K562 (cell line): ENCODE results near the gene MSRB2. TPM values are rescaled to one million over a fixed set of nuclear protein-coding genes. Genes with fewer than 3 reads are reported as not detected.
A peak's percentile ranks its signal among the peaks of the same experiment; 100 is the strongest.

Experiments used
- ATF7 ChIP-seq: fragments of 450-650 bp; IDR thresholded peaks from 2 replicates; pipeline ENCODE4 v1.7.1; 2014; ENCODE audit warnings: mild to moderate bottlenecking, moderate library complexity
- BACH1 ChIP-seq: fragments of 200-800 bp; sonication (Bioruptor generic); IDR thresholded peaks from 2 replicates; pipeline ENCODE4 v1.6.1; 2016; ENCODE audit warnings: missing genetic modification characterization, missing compliant biosample characterization
- C11orf30 ChIP-seq: fragments of 450-650 bp; IDR thresholded peaks from 2 replicates; pipeline ENCODE4 v1.6.1; 2016; ENCODE audit warnings: low read depth, mild to moderate bottlenecking
- CBX3 ChIP-seq, 2 experiments: IDR thresholded peaks; 1 replicate in 1 of 2; 2 replicates in 1 of 2; pipeline ENCODE4 v1.6.1; 2012; ENCODE audit warnings: inconsistent platforms in 2 of 2, low read length in 2 of 2, borderline replicate concordance in 1 of 2, control low read depth in 1 of 2
- CREB1 ChIP-seq, 2 experiments: sonication (generic) in 1 of 2; formaldehyde crosslinking in 1 of 2; IDR thresholded peaks; 2 replicates each; pipeline versions ENCODE4 v1.6.1 to v1.8.0; 2012 to 2022; ENCODE audit warnings: inconsistent platforms in 1 of 2, mild to moderate bottlenecking in 1 of 2, missing genetic modification reagents in 1 of 2, moderate library complexity in 1 of 2
- FOXJ2 ChIP-seq: fragments of 200-800 bp; sonication (Bioruptor generic); IDR thresholded peaks from 2 replicates; pipeline ENCODE4 v1.6.1; 2016; ENCODE audit warnings: missing genetic modification characterization, missing compliant biosample characterization
- ID3 ChIP-seq, 2 experiments: fragments of 250-450 bp in 1 of 2; fragments of 450-650 bp in 1 of 2; sonication (Bioruptor Pico) in 1 of 2; IDR thresholded peaks; 2 replicates each; pipeline versions ENCODE4 v1.6.1 to v1.8.0; 2016 to 2021; ENCODE audit warnings: mild to moderate bottlenecking in 2 of 2, moderate library complexity in 2 of 2, missing compliant biosample characterization in 1 of 2, missing genetic modification characterization in 1 of 2
- JUND ChIP-seq, 2 experiments: IDR thresholded peaks; 2 replicates in 1 of 2; 3 replicates in 1 of 2; pipeline ENCODE4 v1.6.1; 2011; ENCODE audit warnings: borderline replicate concordance in 2 of 2, low read depth in 2 of 2, low read length in 2 of 2, improper control_type of control experiment in 1 of 2, missing biosample characterization in 1 of 2, missing genetic modification characterization in 1 of 2, missing genetic modification reagents in 1 of 2
- MAFF ChIP-seq: IDR thresholded peaks from 2 replicates; pipeline ENCODE4 v1.6.1; 2012; ENCODE audit warnings: low read length, improper control_type of control experiment
- MAFG ChIP-seq: fragments of 450-650 bp; conservative IDR thresholded peaks from 2 replicates; pipeline ENCODE4 v1.6.1; 2016; ENCODE audit warnings: missing genetic modification characterization, missing compliant biosample characterization
- MTF1 ChIP-seq: fragments of 250-450 bp; sonication (Bioruptor Pico); IDR thresholded peaks from 2 replicates; pipeline ENCODE4 v1.9.0; 2021; ENCODE audit warnings: moderate library complexity, mild to moderate bottlenecking, inconsistent platforms, borderline replicate concordance
- RFX1 ChIP-seq: fragments of 450-650 bp; IDR thresholded peaks from 2 replicates; pipeline ENCODE4 v1.6.1; 2016; ENCODE audit warnings: mild to moderate bottlenecking, moderate library complexity
- SMARCA4 ChIP-seq: fragments of 450-650 bp; IDR thresholded peaks from 2 replicates; pipeline ENCODE4 v1.6.1; 2016
- SMARCE1 ChIP-seq: fragments of 450-650 bp; IDR thresholded peaks from 2 replicates; pipeline ENCODE4 v1.7.1; 2016; ENCODE audit warnings: mild to moderate bottlenecking
- SNRNP70 ChIP-seq: fragments of 200-400 bp; formaldehyde crosslinking; optimal IDR thresholded peaks from 2 replicates; pipeline ENCODE3; 2017; ENCODE audit warnings: low read depth, low read length
- SP1 ChIP-seq: sonication (generic); formaldehyde crosslinking; IDR thresholded peaks from 2 replicates; pipeline ENCODE4 v1.8.1; 2022; ENCODE audit warnings: mild to moderate bottlenecking, missing genetic modification reagents
- TBL1XR1 ChIP-seq, 2 experiments: IDR thresholded peaks; 2 replicates each; pipeline ENCODE4 v1.6.1; 2012; ENCODE audit warnings: improper control_type of control experiment in 2 of 2, low read length in 2 of 2, mild to moderate bottlenecking in 1 of 2
- TCF7L2 ChIP-seq: fragments of 150-350 bp; IDR thresholded peaks from 2 replicates; pipeline ENCODE4 v1.6.1; 2016; ENCODE audit warnings: low read depth, mild to moderate bottlenecking, low read length, moderate library complexity
- ZNF263 ChIP-seq: sonication (generic); formaldehyde crosslinking; IDR thresholded peaks from 2 replicates; pipeline ENCODE4 v1.8.0; 2022; ENCODE audit warnings: mild to moderate bottlenecking, missing genetic modification reagents, borderline replicate concordance
- polyA plus RNA-seq, 8 experiments: library from polyadenylated mRNA; depleted of rRNA in 4 of 8; stranded (reverse) in 5 of 8; unstranded in 3 of 8; fragments of >200 nt; fragmentation: Nextera tagmentation in 2 of 8; fragmentation: Illumina TruSeq in 1 of 8; extraction: Ambion mirVana in 2 of 8; extraction: Trizol in 1 of 8; gene quantifications; 2 replicates each; pipeline versions ENCODE4 v1.2.1 to v1.2.3, GENCODE V29; 2011 to 2014; ENCODE audit warnings: inconsistent platforms in 1 of 8, missing spikeins in 1 of 8
- total RNA-seq, 7 experiments: library from RNA; depleted of rRNA in 6 of 7; stranded (reverse); fragments of >200 nt in 6 of 7; fragmentation: Illumina TruSeq in 2 of 7; extraction: Trizol in 2 of 7; gene quantifications; 2 replicates each; pipeline versions ENCODE4 v1.2.1 to v1.2.3, GENCODE V29; 2011 to 2021; ENCODE audit warnings: low replicate concordance in 1 of 7
- TF ChIP-seq, protein P1 (sequence below): fragments of 250-450 bp; sonication (Bioruptor Pico); IDR thresholded peaks from 2 replicates; pipeline ENCODE4 v1.5.0; 2020; ENCODE audit warnings: mild to moderate bottlenecking, borderline replicate concordance
- TF ChIP-seq, protein P2 (sequence below): sonication (generic); formaldehyde crosslinking; IDR thresholded peaks from 2 replicates; pipeline ENCODE4 v1.8.0; 2022; ENCODE audit warnings: mild to moderate bottlenecking, missing genetic modification reagents
- TF ChIP-seq, protein P3 (sequence below): fragments of 150-350 bp; conservative IDR thresholded peaks from 2 replicates; pipeline ENCODE4 v1.6.1; 2014; ENCODE audit warnings: low read length

MSRB2 gene
- total and polyA plus RNA-seq, 9 of the 15 experiments (the other 6 are each of a cell fraction or from before 2014, with no cell fraction given), result 1.5 to 22.3 (median 5.9) TPM

- TF ChIP-seq TBL1XR1 (IDR thresholded peaks at IDR 0.05; ENCODE audit: low read length in 2 of 2) (peak in 1 of 2 experiments; percentile 58; a peak in 1 of 4 replicates), SMARCE1 (0 out of 2 replicates have a peak, but pooled peaks have one; percentile 32), SMARCA4 (peak; percentile 62), MAFF (peak; percentile 94), MTF1 (CRISPR knock-in tag) (no peak), FOXJ2 (tag) (0 out of 2 replicates have a peak, but pooled peaks have one; percentile 41), MAFG (tag) (peak; percentile 98), ID3 (CRISPR knock-in tag; IDR thresholded peaks at IDR 0.05) (no peak), ID3 (tag; IDR thresholded peaks at IDR 0.05) (peak; percentile 55; the same call in 1 of the 2 replicates), RFX1 (peak; percentile 43), C11orf30 (peak; percentile 97), JUND (IDR thresholded peaks at IDR 0.05; ENCODE audit: borderline replicate concordance, low read depth, low read length) (peak; percentile 30; the same call in 1 of the 2 replicates), JUND (tag; IDR thresholded peaks at IDR 0.05; ENCODE audit: borderline replicate concordance, low read depth, low read length) (peak; percentile 73; the same call in 1 of the 3 replicates), BACH1 (peak; percentile 94), CREB1 (IDR thresholded peaks at IDR 0.05) (no peak), CREB1 (CRISPR knock-in tag; IDR thresholded peaks at IDR 0.05) (no peak), CBX3 (IDR thresholded peaks at IDR 0.05; ENCODE audit: borderline replicate concordance in 1 of 2, low read length in 2 of 2) (no peak), SNRNP70 (no peak), ZNF263 (CRISPR knock-in tag) (peak; percentile 76; the same call in 1 of the 2 replicates), SP1 (CRISPR knock-in tag) (no peak), ATF7 (peak; percentile 36; the same call in 1 of the 2 replicates), TCF7L2 (no peak)
- TF ChIP-seq, protein P1, sequence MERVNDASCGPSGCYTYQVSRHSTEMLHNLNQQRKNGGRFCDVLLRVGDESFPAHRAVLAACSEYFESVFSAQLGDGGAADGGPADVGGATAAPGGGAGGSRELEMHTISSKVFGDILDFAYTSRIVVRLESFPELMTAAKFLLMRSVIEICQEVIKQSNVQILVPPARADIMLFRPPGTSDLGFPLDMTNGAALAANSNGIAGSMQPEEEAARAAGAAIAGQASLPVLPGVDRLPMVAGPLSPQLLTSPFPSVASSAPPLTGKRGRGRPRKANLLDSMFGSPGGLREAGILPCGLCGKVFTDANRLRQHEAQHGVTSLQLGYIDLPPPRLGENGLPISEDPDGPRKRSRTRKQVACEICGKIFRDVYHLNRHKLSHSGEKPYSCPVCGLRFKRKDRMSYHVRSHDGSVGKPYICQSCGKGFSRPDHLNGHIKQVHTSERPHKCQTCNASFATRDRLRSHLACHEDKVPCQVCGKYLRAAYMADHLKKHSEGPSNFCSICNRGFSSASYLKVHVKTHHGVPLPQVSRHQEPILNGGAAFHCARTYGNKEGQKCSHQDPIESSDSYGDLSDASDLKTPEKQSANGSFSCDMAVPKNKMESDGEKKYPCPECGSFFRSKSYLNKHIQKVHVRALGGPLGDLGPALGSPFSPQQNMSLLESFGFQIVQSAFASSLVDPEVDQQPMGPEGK, result 0 out of 2 replicates have a peak, but pooled peaks have one; percentile 40
- TF ChIP-seq, protein P2, sequence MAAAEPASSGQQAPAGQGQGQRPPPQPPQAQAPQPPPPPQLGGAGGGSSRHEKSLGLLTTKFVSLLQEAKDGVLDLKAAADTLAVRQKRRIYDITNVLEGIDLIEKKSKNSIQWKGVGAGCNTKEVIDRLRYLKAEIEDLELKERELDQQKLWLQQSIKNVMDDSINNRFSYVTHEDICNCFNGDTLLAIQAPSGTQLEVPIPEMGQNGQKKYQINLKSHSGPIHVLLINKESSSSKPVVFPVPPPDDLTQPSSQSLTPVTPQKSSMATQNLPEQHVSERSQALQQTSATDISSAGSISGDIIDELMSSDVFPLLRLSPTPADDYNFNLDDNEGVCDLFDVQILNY (CRISPR knock-in tag), result no peak
- TF ChIP-seq, protein P3, sequence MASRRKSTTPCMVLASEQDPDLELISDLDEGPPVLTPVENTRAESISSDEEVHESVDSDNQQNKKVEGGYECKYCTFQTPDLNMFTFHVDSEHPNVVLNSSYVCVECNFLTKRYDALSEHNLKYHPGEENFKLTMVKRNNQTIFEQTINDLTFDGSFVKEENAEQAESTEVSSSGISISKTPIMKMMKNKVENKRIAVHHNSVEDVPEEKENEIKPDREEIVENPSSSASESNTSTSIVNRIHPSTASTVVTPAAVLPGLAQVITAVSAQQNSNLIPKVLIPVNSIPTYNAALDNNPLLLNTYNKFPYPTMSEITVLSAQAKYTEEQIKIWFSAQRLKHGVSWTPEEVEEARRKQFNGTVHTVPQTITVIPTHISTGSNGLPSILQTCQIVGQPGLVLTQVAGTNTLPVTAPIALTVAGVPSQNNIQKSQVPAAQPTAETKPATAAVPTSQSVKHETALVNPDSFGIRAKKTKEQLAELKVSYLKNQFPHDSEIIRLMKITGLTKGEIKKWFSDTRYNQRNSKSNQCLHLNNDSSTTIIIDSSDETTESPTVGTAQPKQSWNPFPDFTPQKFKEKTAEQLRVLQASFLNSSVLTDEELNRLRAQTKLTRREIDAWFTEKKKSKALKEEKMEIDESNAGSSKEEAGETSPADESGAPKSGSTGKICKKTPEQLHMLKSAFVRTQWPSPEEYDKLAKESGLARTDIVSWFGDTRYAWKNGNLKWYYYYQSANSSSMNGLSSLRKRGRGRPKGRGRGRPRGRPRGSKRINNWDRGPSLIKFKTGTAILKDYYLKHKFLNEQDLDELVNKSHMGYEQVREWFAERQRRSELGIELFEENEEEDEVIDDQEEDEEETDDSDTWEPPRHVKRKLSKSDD, result no peak
These were observed 42.3 kb upstream of the MSRB2 start (continued) for GRCh38 chr10:23053036-23053435.
